Esophagus (tissue), 2 donors: Measurements from ENCODE around the gene HNRNPA2B1. TPM values are rescaled to one million over a fixed set of nuclear protein-coding genes. Genes with fewer than 3 reads are reported as not detected.
"Not testable (repeated sequence)": the region's sequence is repeated elsewhere in the genome, so short reads cannot be mapped to it uniquely, and the experiment has no call there.

ENCODE experiments used
- H3K27ac ChIP-seq, 2 donors: one replicate each; pipeline ENCODE4 v1.5.1; 2013; ENCODE audit warnings: low read depth in 2 of 2, mild to moderate bottlenecking in 2 of 2, inconsistent platforms in 1 of 2, low read length in 1 of 2, moderate library complexity in 1 of 2
- H3K27me3 ChIP-seq, 2 donors: one replicate each; pipeline ENCODE4 v1.6.1; 2013; ENCODE audit warnings: low read length in 2 of 2, control low read depth in 1 of 2, mild to moderate bottlenecking in 1 of 2; ENCODE audit not compliant: insufficient read depth in 2 of 2, control insufficient read depth in 1 of 2
- H3K36me3 ChIP-seq, 2 donors: one replicate each; pipeline ENCODE4 v1.6.1; 2013; ENCODE audit warnings: low read length in 1 of 2; ENCODE audit not compliant: control insufficient read depth in 2 of 2, insufficient read depth in 2 of 2
- H3K4me1 ChIP-seq, 2 donors: one replicate each; pipeline ENCODE4 v1.6.1; 2013; ENCODE audit warnings: low read length in 1 of 2; ENCODE audit not compliant: control insufficient read depth in 2 of 2, insufficient read depth in 2 of 2
- H3K4me3 ChIP-seq, 2 donors: one replicate each; pipeline ENCODE4 v1.5.1; 2013; ENCODE audit warnings: low read length in 2 of 2, mild to moderate bottlenecking in 2 of 2, low read depth in 1 of 2, moderate library complexity in 1 of 2
- H3K9me3 ChIP-seq, 2 donors: one replicate each; pipeline ENCODE4 v1.6.1; 2013; ENCODE audit warnings: mild to moderate bottlenecking in 2 of 2, low read depth in 1 of 2, low read length in 1 of 2, moderate library complexity in 1 of 2; ENCODE audit not compliant: control insufficient read depth in 2 of 2, insufficient read depth in 1 of 2
- WGBS, 2 donors: extraction: QIAGEN DNeasy Blood & Tissue Kit; methylation state at CpG; one replicate each; pipeline ENCODE4 v1.1.7; 2013; 5-methylcytosine and 5-hydroxymethylcytosine counted together
- polyA plus RNA-seq, 2 donors: library from polyadenylated mRNA; stranded (reverse); fragments of 200-250 nt; gene quantifications; one replicate each; pipeline ENCODE4 v1.2.3, GENCODE V29; 2013
- donor health status: healthy with polysubstance abuse.
- donor health status: Bipolar disorder and iron deficiency.

HNRNPA2B1 gene
- polyA plus RNA-seq, 2 donors, result 461 to 511 TPM

- Histone ChIP-seq H3K4me3 (peak overlapping the region; percentile 18 to 99), H3K4me1 (no peaks in the 10 kb centered on the region), H3K9me3 (no peaks in the 10 kb centered on the region), H3K27me3 (no peaks in the 10 kb centered on the region), H3K36me3 (peaks cover 0 to 2% of the 10 kb centered on the region in 2 donors), H3K27ac (no peak overlapping the region)
- WGBS, 2 donors, result 0% methylated on average over 7 of the region's 7 CpGs
Observed at GRCh38 chr7:26198781-26199169, 1.8 kb downstream of the HNRNPA2B1 start.

DNA sequence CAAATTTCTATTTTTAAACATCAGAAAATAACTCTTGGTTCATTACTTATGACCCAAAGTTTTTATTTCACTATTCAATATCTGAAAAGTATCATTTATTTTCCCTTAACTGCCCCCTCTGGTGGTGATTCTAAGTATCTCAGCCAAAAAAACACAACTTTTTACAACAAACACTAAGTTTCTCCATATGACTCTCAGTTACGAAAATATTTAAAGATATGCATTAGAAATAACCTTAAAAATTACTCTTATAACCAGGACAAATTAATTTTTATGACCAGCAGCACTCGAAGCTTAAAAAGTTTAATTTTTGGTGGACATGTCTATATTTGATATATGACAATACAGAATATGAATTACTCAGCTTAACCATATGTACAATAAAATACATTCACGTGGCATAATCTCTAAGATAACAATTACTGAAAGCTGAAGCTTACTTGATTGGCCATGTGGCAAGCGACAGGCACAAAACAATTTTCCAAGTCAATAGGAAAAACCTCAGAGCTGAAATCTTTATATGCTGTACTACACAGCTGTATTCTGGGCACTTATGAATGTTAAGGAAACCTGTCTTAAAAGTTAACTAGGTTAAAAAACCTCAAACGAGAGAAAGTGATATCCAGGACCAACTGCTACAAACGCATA is 2.3 kb downstream of the HNRNPA2B1 start:
- H3K4me1 ChIP-seq, result no peaks in the 10 kb centered on the region
- peaks cover 0 to 2% of the 10 kb centered on the region in 2 donors for H3K36me3 ChIP-seq
- 0% methylated on average over 6 of the region's 6 CpGs for WGBS, 2 donors
- H3K4me3 ChIP-seq, result peak overlapping the region; percentile 18 to 99
- no peaks in the 10 kb centered on the region for H3K9me3 ChIP-seq
- H3K27me3 ChIP-seq, result no peaks in the 10 kb centered on the region
- no peak overlapping the region for H3K27ac ChIP-seq

- no peaks in the 10 kb centered on the region for H3K27me3 ChIP-seq
- H3K36me3 ChIP-seq, result peaks cover 0 to 2% of the 10 kb centered on the region in 2 donors
- peak overlapping the region in 1 of 2 donors; percentile 50 for H3K4me3 ChIP-seq
- H3K27ac ChIP-seq, result peak overlapping the region in 1 of 2 donors; percentile 33
- no peaks in the 10 kb centered on the region for H3K9me3 ChIP-seq
- no peaks in the 10 kb centered on the region for H3K4me1 ChIP-seq
- 4 to 5% methylated on average over 5 of the region's 5 CpGs for WGBS, 2 donors
Observed at GRCh38 chr7:26197153-26198115, 3.1 kb downstream of the HNRNPA2B1 start.

GRCh38 chr7:26195867-26196657 is 4.5 kb downstream of the HNRNPA2B1 start:
- H3K36me3 ChIP-seq, result peaks cover 0 to 4% of the 10 kb centered on the region in 2 donors
- peak overlapping the region in 1 of 2 donors; percentile 13 for H3K27ac ChIP-seq

DNA sequence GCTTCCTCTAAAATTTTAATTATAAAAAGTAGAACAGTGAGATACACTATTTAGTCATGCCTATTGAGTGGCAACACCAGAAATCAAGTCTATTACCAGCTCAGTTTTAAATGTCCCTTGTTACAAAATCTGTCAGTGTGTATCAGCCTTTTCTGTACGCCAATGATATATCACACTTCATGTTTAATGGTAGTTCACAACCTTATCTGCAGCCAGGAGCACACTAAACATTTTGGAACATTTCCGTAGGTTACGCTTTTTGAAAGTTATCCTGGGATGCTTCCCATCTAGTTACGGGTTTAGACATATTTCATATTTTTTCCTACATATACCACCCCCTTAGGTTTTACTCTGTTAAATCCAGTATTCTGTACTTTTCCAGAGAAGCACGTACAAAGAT is 5.4 kb downstream of the HNRNPA2B1 start:
- Histone ChIP-seq H3K4me1 (no peaks in the 10 kb centered on the region), H3K27me3 (no peaks in the 10 kb centered on the region), H3K9me3 (no peaks in the 10 kb centered on the region), H3K27ac (no peak overlapping the region), H3K36me3 (peaks cover 0 to 6% of the 10 kb centered on the region in 2 donors), H3K4me3 (no peak overlapping the region)
- 62 to 69% methylated on average over 5 of the region's 5 CpGs for WGBS, 2 donors

More at GRCh38 chr7:26195867-26196657, 4.5 kb downstream of the HNRNPA2B1 start:
- H3K4me1 ChIP-seq, result no peaks in the 10 kb centered on the region
- H3K4me3 ChIP-seq, result no peak overlapping the region
- no peaks in the 10 kb centered on the region for H3K27me3 ChIP-seq
- no peaks in the 10 kb centered on the region for H3K9me3 ChIP-seq
- WGBS, 2 donors, result 39 to 41% methylated on average over 10 of the region's 10 CpGs

GRCh38 chr7:26194764-26195163 is 5.8 kb downstream of the HNRNPA2B1 start:
- not testable (repeated sequence) for H3K4me3 ChIP-seq

GRCh38 chr7:26193432-26194207 is 6.9 kb downstream of the HNRNPA2B1 start:
- H3K36me3 ChIP-seq, result peaks cover 3 to 7% of the 10 kb centered on the region in 2 donors
- no peak overlapping the region for H3K27ac ChIP-seq
- H3K4me3 ChIP-seq, result no peak overlapping the region
- no peaks in the 10 kb centered on the region for H3K27me3 ChIP-seq
- 68 to 70% methylated on average over 8 of the region's 8 CpGs for WGBS, 2 donors
- no peaks in the 10 kb centered on the region for H3K9me3 ChIP-seq
- no peaks in the 10 kb centered on the region for H3K4me1 ChIP-seq

More at GRCh38 chr7:26194764-26195163, 5.8 kb downstream of the HNRNPA2B1 start:
- H3K27me3 ChIP-seq, H3K4me1 ChIP-seq, H3K27ac ChIP-seq, H3K9me3 ChIP-seq, H3K36me3 ChIP-seq: not testable (repeated sequence)
- 57 to 59% methylated on average over 11 of the region's 11 CpGs for WGBS, 2 donors

GRCh38 chr7:26192485-26193087 is 8.0 kb downstream of the HNRNPA2B1 start:
- no peaks in the 10 kb centered on the region for H3K9me3 ChIP-seq
- H3K4me3 ChIP-seq, result no peak overlapping the region
- peaks cover 3 to 13% of the 10 kb centered on the region in 2 donors for H3K36me3 ChIP-seq
- no peaks in the 10 kb centered on the region for H3K27me3 ChIP-seq
- WGBS, 2 donors, result 56 to 67% methylated on average over 3 of the region's 3 CpGs
- no peaks in the 10 kb centered on the region for H3K4me1 ChIP-seq
- no peak overlapping the region for H3K27ac ChIP-seq
